ENCODE data around the gene TTBK2. TPM values are rescaled to one million over a fixed set of nuclear protein-coding genes. Genes with fewer than 3 reads are reported as not detected.

Gene TTBK2
- total and polyA plus RNA-seq, 2 donors (not counting 3 experiments of a cell fraction or from before 2014, with no cell fraction given), result 4.4 to 17.1 TPM

DNA sequence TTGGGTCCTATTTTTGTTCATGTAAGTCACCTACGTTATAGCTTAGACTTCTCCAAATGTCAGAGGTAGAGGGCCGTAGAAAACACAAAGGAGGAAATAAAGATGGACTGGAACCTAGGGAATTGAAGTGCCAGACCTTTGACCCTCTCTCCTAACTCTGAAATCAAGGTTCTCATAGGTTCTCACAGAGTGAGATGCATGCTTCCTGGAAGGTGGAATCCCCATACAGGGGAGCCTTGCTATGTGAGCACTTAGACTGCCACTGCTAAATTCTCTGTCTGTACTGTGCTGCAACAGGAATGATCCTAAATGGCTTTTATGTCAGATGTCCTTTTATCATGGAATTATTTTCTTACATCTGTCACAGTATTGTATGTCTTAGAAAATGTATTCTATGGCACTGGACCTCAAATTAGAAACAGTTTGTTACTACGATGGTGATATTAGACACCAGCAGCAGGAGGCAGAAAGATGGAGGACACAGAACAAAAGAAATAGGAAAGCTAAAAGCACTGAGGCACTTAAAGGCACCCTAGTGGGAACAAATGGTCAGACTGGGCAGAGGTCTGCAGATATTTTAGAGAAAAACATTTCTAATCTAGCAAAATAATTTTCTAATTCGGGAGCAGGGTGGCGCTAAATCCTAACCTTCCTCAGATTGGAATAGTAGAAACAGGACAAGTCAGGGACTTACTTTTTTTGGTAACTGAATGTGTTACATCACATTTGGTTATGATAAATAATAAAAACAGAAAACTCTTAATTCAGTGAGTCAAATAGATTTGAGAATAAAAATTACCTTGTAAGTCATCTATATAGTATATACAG lies 123.4 kb downstream of the TTBK2 start:
- peaks cover 0 to 11% of the 10 kb centered on the region in 2 experiments for H3K36me3 ChIP-seq (ENCODE audit: control insufficient read depth in 2 of 2, extremely low read depth in 1 of 2, insufficient read depth in 2 of 2, low read length in 2 of 2)
- no TSS peak for BruUV-seq (replicated peaks)
- H3K9me1 ChIP-seq (replicated peaks; ENCODE audit: control insufficient read depth, extremely low read depth, insufficient read depth, low read length), result no peaks in the 10 kb centered on the region
- no peaks in the 10 kb centered on the region for H4K20me1 ChIP-seq (replicated peaks; ENCODE audit: control insufficient read depth, extremely low read depth, insufficient read depth, low read length)
- dilution Hi-C loops (cut with MboI; ENCODE audit: extremely low pct_ligation_motif_present, low sequenced_read_pairs) (no loop called here), intact Hi-C loops (cut with micrococcal nuclease) (no loop called here)
- DNase-seq (ENCODE audit: low read depth, low spot score), result peak; percentile 18
- no peak overlapping the region for H3K4me2 ChIP-seq (ENCODE audit: insufficient read depth, low read length)
- POLR2A ChIA-PET, result no interaction called here
- H3K4me3 ChIP-seq (replicated peaks in 1 of 3; ENCODE audit: insufficient read depth in 1 of 3, low read depth in 1 of 3, low read length in 3 of 3), result no peak overlapping the region
- H2AFZ ChIP-seq (ENCODE audit: low read depth, low read length), result no peak overlapping the region
- H3K9ac ChIP-seq (replicated peaks; ENCODE audit: extremely low read depth, insufficient read depth, low read length), result no peak overlapping the region
- CTCF ChIA-PET, result interaction anchor here (1.2 to 1.4 kb wide), 2 partner anchors 20 to 129 kb away, joined by 3 to 6 read pairs; no protein-coding TSS in a partner anchor
- peak; percentile 63 for FAIRE-seq
- H3K4me1 ChIP-seq (ENCODE audit: control insufficient read depth, extremely low read depth, insufficient read depth, low read length), result no peaks in the 10 kb centered on the region
- TF ChIP-seq, protein P1, sequence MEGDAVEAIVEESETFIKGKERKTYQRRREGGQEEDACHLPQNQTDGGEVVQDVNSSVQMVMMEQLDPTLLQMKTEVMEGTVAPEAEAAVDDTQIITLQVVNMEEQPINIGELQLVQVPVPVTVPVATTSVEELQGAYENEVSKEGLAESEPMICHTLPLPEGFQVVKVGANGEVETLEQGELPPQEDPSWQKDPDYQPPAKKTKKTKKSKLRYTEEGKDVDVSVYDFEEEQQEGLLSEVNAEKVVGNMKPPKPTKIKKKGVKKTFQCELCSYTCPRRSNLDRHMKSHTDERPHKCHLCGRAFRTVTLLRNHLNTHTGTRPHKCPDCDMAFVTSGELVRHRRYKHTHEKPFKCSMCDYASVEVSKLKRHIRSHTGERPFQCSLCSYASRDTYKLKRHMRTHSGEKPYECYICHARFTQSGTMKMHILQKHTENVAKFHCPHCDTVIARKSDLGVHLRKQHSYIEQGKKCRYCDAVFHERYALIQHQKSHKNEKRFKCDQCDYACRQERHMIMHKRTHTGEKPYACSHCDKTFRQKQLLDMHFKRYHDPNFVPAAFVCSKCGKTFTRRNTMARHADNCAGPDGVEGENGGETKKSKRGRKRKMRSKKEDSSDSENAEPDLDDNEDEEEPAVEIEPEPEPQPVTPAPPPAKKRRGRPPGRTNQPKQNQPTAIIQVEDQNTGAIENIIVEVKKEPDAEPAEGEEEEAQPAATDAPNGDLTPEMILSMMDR (IDR thresholded peaks at IDR 0.05; ENCODE audit: extremely low read depth in 1 of 2, insufficient read depth in 1 of 2, low read depth in 1 of 2, low read length in 2 of 2), result no peak
- TF ChIP-seq JUN (IDR thresholded peaks at IDR 0.05; ENCODE audit: borderline replicate concordance, insufficient read depth, insufficient read length, low read depth), result no peak
- TF ChIP-seq FOS (IDR thresholded peaks at IDR 0.05; ENCODE audit: borderline replicate concordance, insufficient read depth, low read length), result no peak
- no peak for TF ChIP-seq POLR2A (IDR thresholded peaks at IDR 0.05; ENCODE audit: low read depth, low read length)
- TF ChIP-seq EZH2 (IDR thresholded peaks at IDR 0.05; ENCODE audit: borderline replicate concordance, low read depth, low read length, severe bottlenecking), result no peak
- TF ChIP-seq MYC (IDR thresholded peaks at IDR 0.05; ENCODE audit: low read depth, low read length), result no peak
- no peak for TF ChIP-seq GATA2 (IDR thresholded peaks at IDR 0.05; ENCODE audit: insufficient read depth, insufficient read length, low read depth, low read length)
- TF ChIP-seq POLR2AphosphoS5 (IDR thresholded peaks at IDR 0.05; ENCODE audit: insufficient read depth, low read depth, low read length), result no peak
- TF ChIP-seq, protein P2, sequence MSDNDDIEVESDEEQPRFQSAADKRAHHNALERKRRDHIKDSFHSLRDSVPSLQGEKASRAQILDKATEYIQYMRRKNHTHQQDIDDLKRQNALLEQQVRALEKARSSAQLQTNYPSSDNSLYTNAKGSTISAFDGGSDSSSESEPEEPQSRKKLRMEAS (IDR thresholded peaks at IDR 0.05; ENCODE audit: insufficient read depth, insufficient read length), result no peak
- H3K27ac ChIP-seq (ENCODE audit: insufficient read depth, low read depth, low read length), result no peak overlapping the region
- no peaks in the 10 kb centered on the region for H3K79me2 ChIP-seq (ENCODE audit: control insufficient read depth, insufficient read depth, low read length)
- no peaks in the 10 kb centered on the region for H3K27me3 ChIP-seq (ENCODE audit: control insufficient read depth in 2 of 2, insufficient read depth in 2 of 2, low read length in 2 of 2)
- no peaks in the 10 kb centered on the region for H3K9me3 ChIP-seq (replicated peaks; ENCODE audit: control insufficient read depth, insufficient read depth, low read length)
